Astrocyte (in vitro differentiated cells and primary cell): ENCODE data around the gene CELF2.

Experiments used
- CTCF ChIP-seq: IDR thresholded peaks from 2 replicates; pipeline ENCODE4 v1.5.1; 2011; ENCODE audit warnings: low read depth, mild to moderate bottlenecking, inconsistent platforms, low read length, moderate library complexity; ENCODE audit not compliant: insufficient read depth
- EZH2 ChIP-seq: IDR thresholded peaks from 2 replicates; pipeline ENCODE4 v1.6.1; 2012; ENCODE audit warnings: mild to moderate bottlenecking, low read length, inconsistent platforms; ENCODE audit not compliant: insufficient read depth

- no peak for TF ChIP-seq CTCF
- TF ChIP-seq EZH2 = no peak
Observed at GRCh38 chr10:11192304-11193000, 174.8 kb downstream of the CELF2 start.
